Type B pancreatic cell (in vitro differentiated cells): ENCODE results near the gene ZG16B. TPM values are rescaled to one million over a fixed set of nuclear protein-coding genes. Genes with fewer than 3 reads are reported as not detected.

ENCODE experiments used
- DNase-seq: peaks from one replicate; pipeline ENCODE4 v3.0.0; 2021; ENCODE audit warnings: mixed read lengths; ENCODE audit not compliant: unreplicated experiment; ENCODE audit errors: extremely low spot score
- H3K27ac Mint-ChIP-seq: 2 replicates; pipeline ENCODE4 v1.8.0; 2021; ENCODE audit warnings: mild to moderate bottlenecking, mixed read lengths
- H3K27me3 Mint-ChIP-seq: 2 replicates; pipeline ENCODE4 v1.8.0; 2021; ENCODE audit warnings: mixed read lengths
- H3K36me3 Mint-ChIP-seq: 2 replicates; pipeline ENCODE4 v1.8.0; 2021; ENCODE audit warnings: mixed read lengths
- H3K4me1 Mint-ChIP-seq: one replicate; pipeline ENCODE4 v1.8.0; 2021; ENCODE audit warnings: mixed read lengths; ENCODE audit not compliant: unreplicated experiment
- H3K4me3 Mint-ChIP-seq: 2 replicates; pipeline ENCODE4 v1.8.0; 2021; ENCODE audit warnings: mild to moderate bottlenecking, mixed read lengths
- H3K9me3 Mint-ChIP-seq: 2 replicates; pipeline ENCODE4 v1.8.0; 2021; ENCODE audit warnings: mixed read lengths
- CTCF ChIP-seq: fragments of 200-600 bp; sonication (generic); conservative IDR thresholded peaks from 2 replicates; pipeline ENCODE4 v1.5.0; 2021; ENCODE audit warnings: antibody characterized with exemption, mild to moderate bottlenecking
- total RNA-seq: library from RNA; stranded (reverse); gene quantifications from 2 replicates; pipeline ENCODE4 v1.2.1, GENCODE V29; 2021; ENCODE audit warnings: low replicate concordance

The ZG16B gene
- total RNA-seq, 1 donor from 2014 or later, result 1.5 TPM

GRCh38 chr16:2839650-2840450 lies 9.7 kb downstream of the ZG16B start:
- Mint-ChIP-seq H3K4me3 (no peak overlapping the region), H3K27me3 (peaks cover 31% of the 10 kb centered on the region), H3K36me3 (no peaks in the 10 kb centered on the region), H3K27ac (no peak overlapping the region), H3K9me3 (no peaks in the 10 kb centered on the region), H3K4me1 (no peaks in the 10 kb centered on the region)
- no peak for DNase-seq
- no peak for TF ChIP-seq CTCF

- Mint-ChIP-seq H3K9me3 (no peaks in the 10 kb centered on the region), H3K36me3 (no peaks in the 10 kb centered on the region), H3K27me3 (peaks cover 35% of the 10 kb centered on the region), H3K4me1 (no peaks in the 10 kb centered on the region), H3K4me3 (no peak overlapping the region), H3K27ac (no peak overlapping the region)
- no peak for TF ChIP-seq CTCF
- DNase-seq, result no peak
These were observed 10.8 kb downstream of the ZG16B start for GRCh38 chr16:2840914-2841313.

GRCh38 chr16:2841606-2842339 lies 11.7 kb downstream of the ZG16B start:
- Mint-ChIP-seq H3K9me3 (no peaks in the 10 kb centered on the region), H3K4me3 (no peak overlapping the region), H3K36me3 (no peaks in the 10 kb centered on the region), H3K27me3 (peaks cover 31% of the 10 kb centered on the region), H3K27ac (no peak overlapping the region), H3K4me1 (no peaks in the 10 kb centered on the region)
- DNase-seq, result no peak
- no peak for TF ChIP-seq CTCF

GRCh38 chr16:2842340-2843000 lies 12.4 kb downstream of the ZG16B start:
- Mint-ChIP-seq H3K9me3 (no peaks in the 10 kb centered on the region), H3K4me3 (no peak overlapping the region), H3K27me3 (peaks cover 24% of the 10 kb centered on the region), H3K4me1 (no peaks in the 10 kb centered on the region), H3K27ac (no peak overlapping the region), H3K36me3 (no peaks in the 10 kb centered on the region)
- DNase-seq, result peak; percentile 73
- peak; percentile 66 for TF ChIP-seq CTCF

- H3K9me3 Mint-ChIP-seq, result no peaks in the 10 kb centered on the region
- H3K36me3 Mint-ChIP-seq, result no peaks in the 10 kb centered on the region
These were observed 13.4 kb downstream of the ZG16B start for GRCh38 chr16:2843526-2843925.

More at GRCh38 chr16:2843526-2843925, 13.4 kb downstream of the ZG16B start:
- no peak for TF ChIP-seq CTCF
- Mint-ChIP-seq H3K4me1 (no peaks in the 10 kb centered on the region), H3K27ac (no peak overlapping the region), H3K4me3 (no peak overlapping the region), H3K27me3 (peaks cover 17% of the 10 kb centered on the region)
- no peak for DNase-seq
